PC-3 (cell line): ENCODE data around the gene BATF3. TPM values are rescaled to one million over a fixed set of nuclear protein-coding genes. Genes with fewer than 3 reads are reported as not detected.
A peak's percentile ranks its signal among the peaks of the same experiment; 100 is the strongest.

Experiments
- ATAC-seq: fragments of 200-7000 bp; cut with Tn5 transposase; 2 replicates; pipeline ENCODE4 v1.9.1; 2020; ENCODE audit warnings: mild to moderate bottlenecking, moderate library complexity
- BruUV-seq: library from RNA; stranded (reverse); fragments of 400-500 nt; replicated peaks from 2 replicates; lab custom pipeline; 2021; lab: Mats Ljungman, UMichigan
- CTCF ChIA-PET: fragments of 300-600 bp; sonication (Branson Sonifier 250); formaldehyde crosslinking; loops from one replicate; lab custom pipeline; 2022; ENCODE audit warnings: antibody characterized with exemption; lab: Charles Lee
- POLR2A ChIA-PET: fragments of 300-600 bp; sonication (Branson Sonifier 250); formaldehyde crosslinking; loops from one replicate; lab custom pipeline; 2022; ENCODE audit warnings: antibody characterized with exemption; ENCODE audit not compliant: unreplicated experiment; lab: Charles Lee
- DNase-seq: peaks from one replicate; pipeline ENCODE4 v3.0.0-alpha.2; 2015
- H2AFZ ChIP-seq: fragments of 300-600 bp; sonication (generic); 2 replicates; pipeline ENCODE4 v1.6.0; 2016; ENCODE audit warnings: antibody characterized with exemption, low read length
- H3F3A ChIP-seq: fragments of 300-600 bp; sonication (generic); one replicate; pipeline ENCODE4 v1.6.0; 2017; ENCODE audit warnings: antibody characterized with exemption, low read length, control low read depth, mild to moderate bottlenecking; ENCODE audit not compliant: unreplicated experiment
- H3K27ac ChIP-seq: fragments of 300-600 bp; sonication (generic); 2 replicates; pipeline ENCODE4 v1.5.1; 2016; ENCODE audit warnings: mild to moderate bottlenecking, low read length
- H3K27me3 ChIP-seq: fragments of 300-600 bp; sonication (generic); 2 replicates; pipeline ENCODE4 v1.6.1; 2016; ENCODE audit warnings: low read length, mixed read lengths
- H3K36me3 ChIP-seq: fragments of 300-600 bp; sonication (generic); 2 replicates; pipeline ENCODE4 v1.6.1; 2016; ENCODE audit warnings: low read depth, mixed run types, low read length, mixed read lengths
- H3K4me1 ChIP-seq: fragments of 300-600 bp; sonication (generic); 2 replicates; pipeline ENCODE4 v1.5.1; 2016; ENCODE audit warnings: low read length; ENCODE audit not compliant: insufficient read depth
- H3K4me2 ChIP-seq: fragments of 300-600 bp; sonication (generic); 2 replicates; pipeline ENCODE4 v1.6.0; 2016; ENCODE audit warnings: low read length
- H3K4me3 ChIP-seq: fragments of 300-600 bp; sonication (generic); 2 replicates; pipeline ENCODE4 v1.5.1; 2016; ENCODE audit warnings: mild to moderate bottlenecking, low read length, mixed read lengths
- H3K79me2 ChIP-seq: fragments of 300-600 bp; sonication (generic); 2 replicates; pipeline ENCODE4 v1.6.1; 2017; ENCODE audit warnings: low read length, mixed read lengths
- H3K9ac ChIP-seq: fragments of 300-600 bp; sonication (generic); 2 replicates; pipeline ENCODE4 v1.6.0; 2016; ENCODE audit warnings: mild to moderate bottlenecking, low read length
- H3K9me2 ChIP-seq: fragments of 300-600 bp; sonication (generic); replicated peaks from 2 replicates; pipeline ENCODE4 v1.6.1; 2016; ENCODE audit warnings: mixed run types, low read length, mixed read lengths
- H3K9me3 ChIP-seq: fragments of 300-600 bp; sonication (generic); 2 replicates; pipeline ENCODE4 v1.6.1; 2016; ENCODE audit warnings: low read length, mixed read lengths
- H4K20me1 ChIP-seq: fragments of 300-600 bp; sonication (generic); 2 replicates; pipeline ENCODE4 v1.6.1; 2016; ENCODE audit warnings: low read length, mixed read lengths
- CTCF ChIP-seq: fragments of 300-600 bp; sonication (generic); conservative IDR thresholded peaks from 2 replicates; pipeline ENCODE4 v1.5.1; 2017; ENCODE audit warnings: antibody characterized with exemption, low read depth, mild to moderate bottlenecking, low read length
- EZH2 ChIP-seq: fragments of 300-600 bp; sonication (generic); IDR thresholded peaks from one replicate; pipeline ENCODE4 v1.6.1; 2017; ENCODE audit warnings: antibody characterized with exemption, mild to moderate bottlenecking, low read length; ENCODE audit not compliant: unreplicated experiment
- EZH2phosphoT487 ChIP-seq: fragments of 300-600 bp; sonication (generic); IDR thresholded peaks from 2 replicates; pipeline ENCODE4 v1.6.1; 2018; ENCODE audit warnings: mild to moderate bottlenecking, antibody characterized with exemption, low read length, borderline replicate concordance
- intact Hi-C: fragments of 100-400 bp; cut with micrococcal nuclease; formaldehyde crosslinking; loops from 2 replicates; pipeline ENCODE4 v1.9.0; 2023
- total RNA-seq: library from RNA; depleted of rRNA; stranded (reverse); fragments of >200 nt; gene quantifications from 2 replicates; pipeline ENCODE4 v1.2.3, GENCODE V29; 2014

BATF3 gene
- total RNA-seq, 1 experiment from 2014 or later = 4.3 TPM

GRCh38 chr1:212701910-212702309 lies 2.3 kb upstream of the BATF3 start:
- TF ChIP-seq EZH2phosphoT487 (no peak), EZH2 (no peak), CTCF (no peak)

GRCh38 chr1:212700892-212701819 lies 1.5 kb upstream of the BATF3 start:
- TF ChIP-seq EZH2phosphoT487 (no peak), CTCF (peak; percentile 40)
- intact Hi-C loops = loop anchor here (2.0 to 5.0 kb wide), 2 partner anchors 16 to 224 kb away; no protein-coding TSS in a partner anchor
- Histone ChIP-seq H3K36me3 (no peaks in the 10 kb centered on the region), H3F3A (no peaks in the 10 kb centered on the region), H3K79me2 (no peaks in the 10 kb centered on the region), H3K4me3 (peak overlapping the region; percentile 61), H3K27ac (no peak overlapping the region), H3K4me1 (peaks cover 18% of the 10 kb centered on the region), H3K27me3 (peaks cover 70% of the 10 kb centered on the region), H3K4me2 (peak overlapping the region; percentile 81), H3K9ac (no peak overlapping the region), H3K9me2 (no peaks in the 10 kb centered on the region), H2AFZ (peak overlapping the region; percentile 67), H3K9me3 (no peaks in the 10 kb centered on the region), H4K20me1 (no peaks in the 10 kb centered on the region)
- ChIA-PET POLR2A (no interaction called here), CTCF (interaction anchor here (0.6 to 1.8 kb wide), 5 partner anchors 15 to 810 kb away, joined by 3 to 8 read pairs (median 3); no protein-coding TSS in a partner anchor)
- no TSS peak for BruUV-seq
- ATAC-seq (peak; percentile 72), DNase-seq (peak; percentile 54)

More at GRCh38 chr1:212701910-212702309, 2.3 kb upstream of the BATF3 start:
- intact Hi-C loops = loop anchor here (2.0 to 5.0 kb wide), 3 partner anchors 15 to 225 kb away; no protein-coding TSS in a partner anchor
- ChIA-PET CTCF (interaction anchor here (0.6 to 1.8 kb wide), 3 partner anchors 37 to 809 kb away, joined by 3 to 8 read pairs (median 4); no protein-coding TSS in a partner anchor), POLR2A (interaction anchor here (0.6 kb wide), 1 partner anchor 94 kb away, joined by 5 read pairs; the partner anchor contains the start of gene ATF3)
- Histone ChIP-seq H3K4me2 (no peak overlapping the region), H3K27me3 (peaks cover 62% of the 10 kb centered on the region), H3K79me2 (no peaks in the 10 kb centered on the region), H3K4me1 (peaks cover 18% of the 10 kb centered on the region), H3K27ac (no peak overlapping the region), H2AFZ (no peak overlapping the region), H3F3A (no peaks in the 10 kb centered on the region), H3K9me2 (no peaks in the 10 kb centered on the region), H3K9ac (no peak overlapping the region), H3K4me3 (no peak overlapping the region), H3K36me3 (no peaks in the 10 kb centered on the region), H4K20me1 (no peaks in the 10 kb centered on the region), H3K9me3 (no peaks in the 10 kb centered on the region)
- no TSS peak for BruUV-seq
- ATAC-seq (no peak), DNase-seq (no peak)
